Right lobe of liver (tissue), 4 donors: ENCODE data around the gene TAF3.

Source experiments
- POLR2A ChIP-seq: fragments of 450-650 bp; IDR thresholded peaks from one replicate; pipeline ENCODE4 v1.6.1; 2017; ENCODE audit warnings: antibody characterized with exemption, mild to moderate bottlenecking
- TF ChIP-seq, protein P1 (sequence below), 4 donors: fragments of 200-600 bp in 3 of 4; fragments of 450-650 bp in 1 of 4; IDR thresholded peaks; one replicate each; pipeline versions ENCODE4 v1.5.1 to v1.8.0; 2016 to 2022; ENCODE audit warnings: antibody characterized with exemption in 4 of 4, mild to moderate bottlenecking in 2 of 4
- donor health status: DM: no; HTN: no; CAD: no.
- donor health status: DM: no; HTN: no; CAD: no.
- donor health status: DM: no; HTN: yes; CAD: no.

DNA sequence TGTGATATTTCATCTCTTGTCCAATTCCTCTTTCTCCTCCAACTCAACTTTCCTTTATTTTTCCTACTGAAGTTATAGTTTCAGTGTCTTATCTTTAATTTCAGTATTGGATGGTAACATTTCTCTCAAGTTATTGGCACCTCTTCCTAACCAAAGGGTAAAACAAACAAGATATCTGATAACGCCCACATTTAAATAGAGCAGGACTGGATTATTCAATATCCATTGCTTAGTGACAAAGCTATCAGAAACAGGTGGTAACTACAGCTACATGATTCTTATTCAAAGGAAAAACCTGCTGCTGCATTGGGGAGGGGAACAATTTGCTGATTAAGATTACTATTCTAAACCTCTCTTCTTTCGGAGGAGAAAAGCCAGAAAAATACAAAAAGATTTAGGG is 87.8 kb downstream of the TAF3 start:
- TF ChIP-seq, protein P1, sequence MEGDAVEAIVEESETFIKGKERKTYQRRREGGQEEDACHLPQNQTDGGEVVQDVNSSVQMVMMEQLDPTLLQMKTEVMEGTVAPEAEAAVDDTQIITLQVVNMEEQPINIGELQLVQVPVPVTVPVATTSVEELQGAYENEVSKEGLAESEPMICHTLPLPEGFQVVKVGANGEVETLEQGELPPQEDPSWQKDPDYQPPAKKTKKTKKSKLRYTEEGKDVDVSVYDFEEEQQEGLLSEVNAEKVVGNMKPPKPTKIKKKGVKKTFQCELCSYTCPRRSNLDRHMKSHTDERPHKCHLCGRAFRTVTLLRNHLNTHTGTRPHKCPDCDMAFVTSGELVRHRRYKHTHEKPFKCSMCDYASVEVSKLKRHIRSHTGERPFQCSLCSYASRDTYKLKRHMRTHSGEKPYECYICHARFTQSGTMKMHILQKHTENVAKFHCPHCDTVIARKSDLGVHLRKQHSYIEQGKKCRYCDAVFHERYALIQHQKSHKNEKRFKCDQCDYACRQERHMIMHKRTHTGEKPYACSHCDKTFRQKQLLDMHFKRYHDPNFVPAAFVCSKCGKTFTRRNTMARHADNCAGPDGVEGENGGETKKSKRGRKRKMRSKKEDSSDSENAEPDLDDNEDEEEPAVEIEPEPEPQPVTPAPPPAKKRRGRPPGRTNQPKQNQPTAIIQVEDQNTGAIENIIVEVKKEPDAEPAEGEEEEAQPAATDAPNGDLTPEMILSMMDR (IDR thresholded peaks at IDR 0.05), result no peak
- no peak for TF ChIP-seq POLR2A
